Kidney capillary endothelial cell (primary cell): ENCODE data around the gene RPL37A.

Source experiments
- DNase-seq: peaks from one replicate; pipeline ENCODE4 v3.0.0-alpha.2; 2018; ENCODE audit warnings: low spot score

The RPL37A gene

GRCh38 chr2:216490061-216490460 is 8.6 kb upstream of the RPL37A start:
- peak; percentile 64 for DNase-seq

- DNase-seq: no peak
Observed at GRCh38 chr2:216491793-216492596, 6.6 kb upstream of the RPL37A start.

DNA sequence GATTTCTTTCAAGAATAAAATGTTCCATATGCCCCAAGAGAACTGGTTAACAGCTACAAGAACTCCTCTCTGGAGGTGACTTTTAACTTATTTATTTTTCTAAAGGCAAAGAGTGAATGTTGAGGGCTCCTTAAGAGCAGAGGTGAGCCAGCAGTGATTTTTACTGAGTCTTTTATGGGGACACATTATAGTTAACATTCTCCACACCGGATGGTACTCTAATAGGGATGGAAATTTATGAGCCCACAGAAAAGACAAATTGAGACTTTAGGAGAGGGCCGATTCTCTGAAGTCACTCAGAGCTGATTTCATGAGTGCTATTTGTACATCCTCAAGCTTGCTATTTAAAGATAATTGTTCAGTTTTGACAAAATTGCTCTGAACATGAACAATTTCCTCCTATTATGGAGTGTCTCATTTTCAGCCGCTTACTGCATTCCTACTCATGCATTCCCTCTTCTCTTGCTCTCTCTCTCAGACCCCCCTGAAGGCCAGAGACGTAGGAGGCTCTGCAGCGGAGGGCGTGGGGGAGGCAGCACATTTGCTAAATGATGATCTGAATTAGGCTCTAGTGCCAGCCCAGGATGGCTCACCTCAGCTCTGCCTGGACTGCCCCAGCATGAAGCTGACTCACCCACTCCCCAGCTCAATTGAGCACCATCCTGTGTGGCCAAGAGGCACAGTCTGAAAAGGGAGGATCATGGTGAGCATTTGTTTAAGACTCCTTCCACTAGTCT is 5.9 kb upstream of the RPL37A start:
- DNase-seq: peak; percentile 88

GRCh38 chr2:216493334-216493685 is 5.3 kb upstream of the RPL37A start:
- DNase-seq: no peak

GRCh38 chr2:216495656-216496055 is 3.0 kb upstream of the RPL37A start:
- peak; percentile 72 for DNase-seq

GRCh38 chr2:216497382-216498069 is 1.1 kb upstream of the RPL37A start:
- DNase-seq: no peak

- no peak for DNase-seq
Observed at GRCh38 chr2:216498070-216498378, 620 bp upstream of the RPL37A start.

DNA sequence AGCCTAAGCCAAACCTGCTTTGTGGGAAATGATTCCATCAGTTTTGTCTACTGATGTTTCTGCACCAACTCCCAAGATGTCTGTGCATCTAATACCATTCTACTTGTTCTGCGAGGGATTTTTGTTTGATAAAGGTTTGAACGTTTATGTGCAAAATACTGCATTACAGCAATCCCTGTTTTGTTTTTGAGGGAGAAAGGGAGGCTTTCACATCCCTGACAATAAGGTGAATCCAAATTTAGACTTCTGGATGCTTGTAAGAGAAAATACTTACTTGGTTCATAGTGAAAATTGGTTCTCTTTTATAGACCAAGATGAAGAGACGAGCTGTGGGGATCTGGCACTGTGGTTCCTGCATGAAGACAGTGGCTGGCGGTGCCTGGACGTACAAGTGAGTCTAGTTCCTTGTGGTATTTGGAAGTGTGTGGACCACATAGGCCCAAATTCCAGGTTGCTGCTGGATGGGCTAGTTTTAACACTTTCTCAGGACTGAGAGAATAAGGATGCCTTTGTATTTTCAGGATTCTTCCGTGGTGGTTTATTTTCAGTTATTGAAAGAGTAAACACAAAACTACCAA is 1.1 kb downstream of the RPL37A start:
- DNase-seq: no peak

DNA sequence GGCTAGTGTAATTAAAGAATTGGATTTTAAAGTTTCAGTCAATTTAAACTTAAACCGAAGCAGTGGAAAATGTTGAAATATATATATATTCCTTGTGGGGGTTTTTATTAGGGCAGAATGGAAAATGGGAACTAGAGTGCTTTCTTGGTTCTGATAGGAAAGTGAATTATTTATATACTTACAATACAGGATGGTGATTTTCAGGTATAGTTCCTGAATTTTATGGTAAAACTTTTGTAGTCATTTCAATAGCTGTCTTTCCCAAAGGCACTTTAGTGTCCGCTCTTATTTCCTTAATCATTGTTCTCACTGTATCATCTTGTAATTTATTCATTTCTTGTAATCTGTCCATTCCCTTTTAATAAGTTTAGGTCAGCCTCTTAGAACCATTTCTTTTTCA is 1.9 kb downstream of the RPL37A start:
- DNase-seq: no peak

- DNase-seq: no peak
Observed at GRCh38 chr2:216501854-216502253, 3.2 kb downstream of the RPL37A start.

DNA sequence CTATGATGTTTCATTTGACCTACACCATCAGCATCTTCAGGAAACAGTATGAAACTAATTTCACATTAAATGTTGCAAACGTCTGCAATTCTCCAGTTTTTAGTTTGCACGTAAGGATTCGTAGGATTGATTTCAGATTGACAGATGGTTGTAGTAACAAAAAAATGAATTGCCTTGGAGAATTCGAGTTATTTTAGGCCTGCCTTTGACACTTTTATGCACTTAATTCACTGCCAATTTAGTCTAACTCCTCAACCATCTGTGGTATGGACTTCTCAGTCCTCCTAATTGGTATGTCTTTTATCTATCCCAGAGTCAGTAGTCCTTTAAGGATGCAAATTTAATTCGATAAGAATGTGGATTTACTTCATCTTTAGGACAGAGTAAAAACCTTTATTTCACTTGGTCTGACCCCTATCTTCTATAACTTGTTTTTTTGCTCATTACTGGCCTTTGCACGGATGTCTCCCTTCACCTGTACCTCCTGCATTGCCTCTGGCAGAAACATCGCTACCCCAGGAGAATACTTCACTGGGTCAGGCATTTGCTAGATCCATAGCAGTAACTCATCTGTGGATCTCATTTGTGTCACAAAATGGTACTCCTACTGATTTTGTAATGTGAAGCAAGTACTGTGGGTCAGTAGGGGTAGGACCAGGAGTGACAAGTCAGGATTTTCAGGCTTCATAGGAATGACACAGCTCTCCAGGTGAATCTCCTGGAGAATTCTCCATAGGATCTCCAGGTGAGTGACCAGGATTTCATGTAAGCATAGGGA is 3.9 kb downstream of the RPL37A start:
- no peak for DNase-seq

- DNase-seq: no peak
Observed at GRCh38 chr2:216503159-216503629, 4.5 kb downstream of the RPL37A start.

DNA sequence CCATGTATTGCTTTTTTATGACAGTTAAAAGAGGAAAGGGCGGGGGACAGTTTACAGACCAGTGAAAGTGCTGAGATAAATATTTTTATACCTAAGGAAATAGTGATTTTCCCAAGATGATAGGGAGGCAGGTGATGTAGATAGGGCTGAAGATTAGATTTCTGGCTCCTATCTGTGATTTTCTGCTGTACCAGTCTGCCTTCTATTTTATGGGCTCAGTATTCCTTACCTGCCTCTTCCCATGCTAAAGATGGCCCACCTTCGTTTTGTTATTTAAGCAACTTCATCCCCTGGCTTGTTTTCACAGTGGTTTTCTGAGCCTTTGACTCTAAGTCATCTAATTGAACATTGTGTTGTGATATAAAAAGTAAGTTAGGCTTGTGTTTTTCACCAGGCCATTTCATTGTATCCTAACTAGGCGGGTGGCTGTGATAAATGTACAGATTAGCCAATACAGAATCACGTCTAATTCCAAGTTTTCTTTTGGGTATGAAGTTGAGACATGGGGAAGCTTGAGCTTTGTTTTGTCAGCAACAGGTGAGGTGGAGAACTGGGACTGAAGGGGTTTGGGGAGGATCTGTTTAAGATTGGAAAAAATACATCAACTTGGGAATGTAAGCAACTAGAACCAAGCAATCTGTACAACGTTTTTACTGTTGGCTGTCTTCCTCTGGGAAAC is 5.2 kb downstream of the RPL37A start:
- no peak for DNase-seq

GRCh38 chr2:216504376-216504762 is 5.7 kb downstream of the RPL37A start:
- DNase-seq: no peak

GRCh38 chr2:216505133-216506106 is 6.8 kb downstream of the RPL37A start:
- no peak for DNase-seq

DNA sequence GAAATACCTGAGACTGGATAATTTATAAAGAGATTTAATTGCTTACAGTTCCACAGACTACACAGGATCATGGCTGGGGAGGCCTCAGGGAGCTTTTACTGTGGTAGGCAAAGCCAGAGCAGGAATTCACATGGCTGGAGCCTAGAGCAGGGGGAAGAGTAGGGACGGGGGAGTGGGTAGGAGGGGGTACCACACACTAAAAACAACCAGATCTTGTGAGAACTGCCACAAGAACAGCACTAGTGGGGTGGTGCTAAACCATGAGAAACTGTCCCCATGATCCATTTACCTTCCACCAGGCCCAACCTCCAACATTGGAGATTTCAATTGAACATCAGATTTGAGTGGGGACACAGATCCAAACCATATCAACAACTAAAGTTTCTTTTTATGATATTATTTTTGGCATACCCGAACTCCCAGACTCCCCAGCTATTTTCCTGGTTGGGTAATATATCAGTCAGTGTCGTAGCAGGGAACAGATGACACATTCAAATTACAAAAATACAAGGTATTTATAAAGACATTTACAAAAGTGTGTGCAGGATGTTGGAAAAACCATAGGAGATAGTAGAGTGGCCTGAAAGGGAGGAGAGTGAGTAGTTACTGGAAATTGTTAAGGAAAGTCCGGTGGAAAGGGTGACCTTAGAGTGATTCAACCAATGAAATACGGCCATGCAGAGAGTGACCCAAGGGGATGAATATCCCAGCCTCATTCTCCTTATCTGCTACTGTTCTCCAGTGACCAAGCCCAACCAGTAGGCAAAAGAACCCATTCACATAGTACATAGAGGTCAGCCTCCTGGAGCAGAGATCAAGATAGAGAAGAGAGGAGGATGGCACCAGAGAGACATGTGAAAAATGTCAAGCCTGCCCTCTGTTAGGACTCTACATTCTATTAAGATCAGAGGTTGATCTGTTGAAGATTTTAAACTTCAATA is 8.8 kb downstream of the RPL37A start:
- DNase-seq: no peak

DNA sequence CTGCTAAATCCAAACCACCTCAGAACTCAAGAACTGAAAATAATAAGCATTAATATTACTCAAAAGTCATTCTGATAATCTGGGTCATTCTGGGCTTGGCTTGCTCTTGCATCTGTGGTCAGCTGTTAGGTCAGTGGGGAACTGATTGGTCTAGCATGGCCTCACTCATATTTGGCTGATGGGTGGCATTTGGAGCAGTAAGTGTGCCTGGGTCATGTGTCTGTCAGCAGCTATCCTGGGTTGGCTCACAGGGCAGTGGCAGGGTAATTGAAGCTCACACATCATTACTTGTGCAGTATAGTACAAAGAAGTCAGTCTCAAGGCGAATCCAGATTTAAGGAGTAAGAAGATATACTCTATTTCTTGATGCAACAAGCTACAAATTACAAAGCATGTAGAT is 9.6 kb downstream of the RPL37A start:
- no peak for DNase-seq

GRCh38 chr2:216516730-216517350 is 18.2 kb downstream of the RPL37A start:
- DNase-seq: peak; percentile 65
